Hepatocyte (in vitro differentiated cells): ENCODE data around the gene TXNDC2.

ENCODE experiments used
- CTCF ChIP-seq: fragments of 200-600 bp; sonication (generic); IDR thresholded peaks from 2 replicates; pipeline ENCODE4 v1.5.1; 2016; ENCODE audit warnings: antibody characterized with exemption, mild to moderate bottlenecking; ENCODE audit not compliant: poor library complexity
- EZH2 ChIP-seq: fragments of 200-600 bp; sonication (generic); IDR thresholded peaks from 2 replicates; pipeline ENCODE4 v1.6.1; 2016; ENCODE audit warnings: antibody characterized with exemption, mild to moderate bottlenecking, borderline replicate concordance
- EZH2phosphoT487 ChIP-seq: fragments of 200-600 bp; sonication (generic); IDR thresholded peaks from one replicate; pipeline ENCODE4 v1.6.1; 2018; ENCODE audit warnings: antibody characterized with exemption, mild to moderate bottlenecking, low read depth, moderate library complexity; ENCODE audit not compliant: unreplicated experiment, severe bottlenecking

- TF ChIP-seq EZH2 (no peak), CTCF (no peak), EZH2phosphoT487 (no peak)
These were observed 19.7 kb downstream of the TXNDC2 start for GRCh38 chr18:9905401-9905922.
